Stromal cell of bone marrow (primary cell): ENCODE results near the gene TMEM190.
"Not testable (repeated sequence)": the region's sequence is repeated elsewhere in the genome, so short reads cannot be mapped to it uniquely, and the experiment has no call there.

Source experiments
- DNase-seq: peaks from one replicate; pipeline ENCODE4 v3.0.0-alpha.2; 2012; ENCODE audit warnings: low read depth

Gene TMEM190

DNA sequence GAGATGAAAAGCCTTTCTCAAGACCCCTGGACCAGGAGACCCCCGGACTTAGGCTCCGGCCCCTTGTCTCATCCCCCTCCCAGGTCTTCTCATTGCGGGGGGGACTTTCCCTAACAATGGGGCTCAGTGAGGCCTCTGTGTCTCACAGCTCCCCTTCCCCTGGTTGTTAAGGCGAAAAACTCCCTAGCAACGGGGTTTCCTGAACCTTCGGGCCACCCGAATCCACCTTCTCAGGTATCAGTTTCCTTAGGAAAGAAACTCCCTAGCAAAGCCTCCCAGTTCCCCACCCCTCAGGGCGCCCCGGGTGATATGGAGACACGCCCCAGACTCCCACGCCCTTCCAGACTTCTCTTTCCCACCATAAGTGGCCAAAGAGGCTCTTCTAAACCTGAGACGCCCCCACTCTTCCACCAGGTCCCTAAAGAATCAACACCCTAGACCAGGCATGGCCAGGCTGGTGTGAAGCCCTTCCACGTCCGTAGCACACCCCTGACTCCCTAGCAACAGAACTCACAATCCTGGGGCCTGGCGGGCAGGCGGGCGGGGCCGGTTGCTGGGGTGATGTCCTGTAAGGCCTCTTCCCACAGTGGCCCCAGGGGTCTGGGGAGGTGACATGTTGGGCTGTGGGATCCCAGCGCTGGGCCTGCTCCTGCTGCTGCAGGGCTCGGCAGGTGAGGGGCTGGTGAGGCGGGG is at the start of gene TMEM190:
TSS of gene TMEM190 (plus strand) at position 586 of the 693 bp plus-strand sequence. CDS start at position 614, 28 bp downstream.
- no peak for DNase-seq

DNA sequence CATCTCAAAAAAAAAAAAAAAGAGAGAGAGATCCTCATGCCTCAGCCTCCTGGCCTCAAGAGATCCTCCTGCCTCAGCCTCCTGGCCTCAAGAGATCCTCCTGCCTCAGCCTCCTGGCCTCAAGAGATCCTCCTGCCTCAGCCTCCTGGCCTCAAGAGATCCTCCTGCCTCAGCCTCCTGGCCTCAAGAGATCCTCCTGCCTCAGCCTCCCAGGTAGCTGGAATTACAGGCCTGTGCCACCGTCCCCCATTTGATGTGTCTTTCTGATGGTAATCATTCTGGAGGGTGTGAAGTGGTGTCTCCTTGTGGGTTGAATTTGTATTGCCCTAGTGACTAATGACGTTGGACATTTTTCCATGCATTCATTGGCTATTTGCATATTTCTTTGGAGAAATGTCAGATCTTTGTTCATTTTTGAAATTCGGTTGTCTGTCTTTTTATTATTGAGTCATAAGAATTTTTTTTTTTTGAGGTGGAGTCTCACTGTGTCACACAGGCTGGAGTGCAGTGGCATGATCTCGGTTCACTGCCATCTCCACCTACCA is 47.8 kb upstream of the TMEM190 start:
- not testable (repeated sequence) for DNase-seq

DNA sequence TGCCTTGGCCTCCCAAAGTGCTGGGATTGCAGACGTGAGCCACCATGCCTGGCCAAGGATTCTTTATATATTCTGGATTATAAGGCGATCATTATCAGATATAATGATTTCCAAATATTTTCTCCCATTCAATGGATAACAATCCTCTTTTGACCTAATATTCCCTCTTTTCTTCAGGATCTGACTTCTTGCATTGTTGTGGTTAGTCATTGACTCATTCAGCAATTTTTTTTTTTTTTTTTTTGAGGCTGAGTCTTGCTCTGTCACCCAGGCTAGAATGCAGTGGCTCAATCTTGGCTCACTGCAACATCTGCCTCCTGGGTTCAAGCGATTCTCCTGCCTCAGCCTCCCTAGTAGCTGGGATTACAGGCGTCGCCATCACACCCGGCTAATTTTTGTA is 46.8 kb upstream of the TMEM190 start:
- DNase-seq: not testable (repeated sequence)

DNA sequence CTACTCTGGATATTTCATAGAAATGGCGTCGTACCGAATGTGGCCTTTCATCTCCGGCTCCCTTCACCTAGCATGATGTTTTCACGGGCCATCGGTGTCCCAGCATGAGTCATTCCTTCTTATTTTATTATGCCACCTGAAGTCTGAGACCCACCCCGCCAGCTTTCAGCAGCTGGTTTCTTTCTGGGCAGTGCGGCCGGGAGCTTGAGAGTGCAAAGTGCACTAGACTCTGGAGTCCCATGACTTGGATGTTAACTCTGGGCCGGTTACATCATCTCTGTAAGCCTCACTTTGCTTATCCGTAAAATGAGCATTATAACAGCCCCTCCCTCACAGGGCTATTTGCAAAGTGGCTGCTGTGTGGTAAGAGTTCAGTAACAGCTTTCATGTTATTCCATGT is 42.8 kb upstream of the TMEM190 start:
- DNase-seq: no peak

DNA sequence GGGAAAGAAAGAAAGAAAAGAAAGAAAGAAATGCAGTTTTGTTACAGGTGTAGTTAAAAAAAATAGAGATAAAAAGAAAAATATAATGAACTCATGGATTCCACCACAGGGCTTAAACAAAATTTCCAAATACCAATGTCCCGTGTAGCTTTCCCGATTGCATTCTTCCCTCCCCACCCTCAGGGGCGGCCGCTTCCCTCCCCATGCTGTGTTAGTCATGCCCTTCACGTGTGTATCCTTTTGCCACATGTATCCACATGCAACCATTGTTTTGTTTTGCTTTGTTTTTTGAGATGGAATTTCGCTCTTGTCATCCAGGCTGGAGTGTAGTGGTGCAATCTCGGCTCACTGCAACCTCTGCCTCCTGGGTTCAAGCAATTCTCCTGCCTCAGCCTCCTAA is 40.5 kb upstream of the TMEM190 start:
- no peak for DNase-seq

DNA sequence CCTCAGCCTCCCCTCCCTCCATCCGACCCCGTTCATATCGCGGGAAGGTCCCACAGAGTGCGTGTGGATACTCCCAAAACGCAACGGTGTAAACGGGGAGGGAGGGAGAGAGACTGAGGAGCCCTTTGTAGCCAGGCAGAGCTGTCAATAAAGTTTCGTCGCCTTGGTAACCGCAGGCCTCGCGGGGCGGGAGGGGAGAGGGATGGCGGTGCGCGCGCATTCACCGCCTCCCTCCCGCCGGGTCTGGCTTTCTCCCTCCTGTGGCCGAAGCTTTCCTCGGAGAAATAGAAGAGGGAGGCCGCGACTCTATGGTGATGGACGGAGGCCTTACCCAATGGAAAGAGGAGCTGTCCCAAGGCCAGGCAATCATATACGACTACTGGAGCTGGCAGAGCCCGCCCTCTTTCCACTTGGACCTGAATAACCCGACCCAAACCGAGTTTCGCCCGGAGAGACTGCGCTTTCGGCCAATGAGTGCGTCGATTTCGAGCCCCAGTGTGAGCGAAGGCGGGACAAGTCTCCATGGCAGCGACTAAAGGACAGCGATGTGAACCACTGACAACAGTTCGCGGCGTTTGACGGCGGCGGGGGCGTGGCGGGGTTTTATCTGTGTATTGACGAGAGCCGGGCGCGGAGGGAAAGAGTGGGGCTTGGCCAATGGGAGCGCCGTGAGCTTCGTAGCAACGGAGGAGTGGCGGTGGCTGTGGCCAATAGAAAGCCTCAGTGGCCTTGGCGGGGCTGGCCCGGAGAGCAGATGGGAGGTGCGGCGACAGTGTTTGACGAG is 37.3 kb upstream of the TMEM190 start, which contains the start of gene KMT5C:
TSS of gene KMT5C (plus strand) at position 772 of the 784 bp plus-strand sequence. CDS start 2,061 bp downstream, outside the sequence.
- peak; percentile 100 for DNase-seq

DNA sequence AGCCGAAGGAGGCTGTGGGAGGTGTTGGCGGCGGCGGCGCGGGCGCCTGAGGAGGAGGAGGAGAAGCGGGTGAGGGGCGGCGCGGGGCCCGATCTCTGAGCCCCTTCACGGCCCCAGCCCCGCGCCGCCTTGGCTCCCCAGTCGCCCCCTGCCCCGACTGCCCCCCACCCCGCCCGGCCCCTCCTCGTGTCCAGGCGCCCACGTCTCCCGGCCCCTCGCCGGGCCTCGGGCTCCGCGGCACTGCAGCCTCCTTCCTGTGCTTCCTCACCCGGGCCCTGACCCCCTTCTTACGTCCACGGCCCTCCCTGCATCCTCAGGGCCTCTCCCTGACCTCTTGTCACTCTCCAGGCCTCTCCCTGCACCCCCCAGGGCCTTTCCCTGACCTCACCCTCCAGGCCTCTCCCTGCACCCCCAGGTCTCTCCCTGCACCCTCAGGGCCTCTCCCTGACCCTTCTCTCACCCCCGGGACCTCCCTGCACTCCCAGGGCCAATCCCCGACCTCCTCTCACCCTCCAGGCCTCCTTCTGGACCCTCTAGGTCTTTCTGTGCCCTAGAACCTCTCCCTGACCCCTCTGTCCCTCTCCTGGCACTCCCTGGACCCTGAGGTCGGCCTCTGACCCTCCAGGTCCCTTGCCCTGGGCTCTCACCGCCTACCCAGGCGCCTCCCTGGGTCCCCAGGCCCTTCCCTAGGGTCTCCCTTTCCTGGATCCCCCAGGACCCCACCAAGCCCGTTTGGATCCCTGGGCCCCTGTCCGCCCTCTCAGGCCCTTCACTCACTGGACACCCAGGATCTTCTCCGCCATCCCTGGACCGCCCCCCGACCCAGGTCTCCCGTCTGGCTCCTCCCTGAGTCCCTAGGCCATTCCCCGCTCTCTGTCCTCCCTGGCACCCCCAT is 36.5 kb upstream of the TMEM190 start:
- DNase-seq: no peak

DNA sequence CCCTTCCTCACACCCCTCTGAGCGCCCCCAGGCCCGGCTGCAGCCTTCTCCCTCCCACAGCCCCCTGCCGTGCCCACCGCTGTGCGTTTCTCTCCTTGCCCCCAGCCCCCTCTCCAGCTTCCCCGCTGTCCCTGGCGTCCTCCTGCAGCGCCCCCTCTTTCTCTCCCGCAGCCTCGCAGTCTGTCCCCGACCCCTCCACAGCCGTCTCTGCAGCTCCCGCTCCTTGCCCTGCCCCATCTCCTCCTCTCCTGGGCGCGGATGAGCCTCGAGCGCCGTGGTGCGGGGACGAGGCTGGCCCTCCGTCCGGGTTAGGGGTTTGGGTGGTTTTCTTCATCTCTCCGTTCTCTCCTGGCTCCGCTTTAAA is 35.9 kb upstream of the TMEM190 start:
- DNase-seq: no peak

DNA sequence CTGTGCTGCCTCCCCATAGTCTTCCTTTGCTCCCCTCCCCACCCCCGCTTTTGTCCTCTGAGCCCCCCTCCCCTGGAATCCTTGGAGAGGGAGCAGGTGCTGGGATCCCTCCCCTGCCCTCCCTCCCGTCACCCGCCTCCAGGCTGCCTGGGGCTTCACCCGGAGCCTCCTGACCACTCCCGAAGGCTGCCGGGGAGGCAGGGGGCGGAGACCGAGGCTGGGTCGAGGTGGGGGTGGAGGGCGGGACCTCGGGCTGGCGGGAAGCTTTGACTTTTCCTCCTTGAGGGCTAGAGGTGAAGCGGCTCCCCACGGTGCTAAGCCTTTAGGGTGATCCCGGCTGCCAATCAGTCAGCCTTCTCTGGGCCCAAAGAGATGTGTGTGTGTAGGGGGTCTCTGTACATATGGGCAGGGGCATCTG is 35.4 kb upstream of the TMEM190 start:
- DNase-seq: no peak

DNA sequence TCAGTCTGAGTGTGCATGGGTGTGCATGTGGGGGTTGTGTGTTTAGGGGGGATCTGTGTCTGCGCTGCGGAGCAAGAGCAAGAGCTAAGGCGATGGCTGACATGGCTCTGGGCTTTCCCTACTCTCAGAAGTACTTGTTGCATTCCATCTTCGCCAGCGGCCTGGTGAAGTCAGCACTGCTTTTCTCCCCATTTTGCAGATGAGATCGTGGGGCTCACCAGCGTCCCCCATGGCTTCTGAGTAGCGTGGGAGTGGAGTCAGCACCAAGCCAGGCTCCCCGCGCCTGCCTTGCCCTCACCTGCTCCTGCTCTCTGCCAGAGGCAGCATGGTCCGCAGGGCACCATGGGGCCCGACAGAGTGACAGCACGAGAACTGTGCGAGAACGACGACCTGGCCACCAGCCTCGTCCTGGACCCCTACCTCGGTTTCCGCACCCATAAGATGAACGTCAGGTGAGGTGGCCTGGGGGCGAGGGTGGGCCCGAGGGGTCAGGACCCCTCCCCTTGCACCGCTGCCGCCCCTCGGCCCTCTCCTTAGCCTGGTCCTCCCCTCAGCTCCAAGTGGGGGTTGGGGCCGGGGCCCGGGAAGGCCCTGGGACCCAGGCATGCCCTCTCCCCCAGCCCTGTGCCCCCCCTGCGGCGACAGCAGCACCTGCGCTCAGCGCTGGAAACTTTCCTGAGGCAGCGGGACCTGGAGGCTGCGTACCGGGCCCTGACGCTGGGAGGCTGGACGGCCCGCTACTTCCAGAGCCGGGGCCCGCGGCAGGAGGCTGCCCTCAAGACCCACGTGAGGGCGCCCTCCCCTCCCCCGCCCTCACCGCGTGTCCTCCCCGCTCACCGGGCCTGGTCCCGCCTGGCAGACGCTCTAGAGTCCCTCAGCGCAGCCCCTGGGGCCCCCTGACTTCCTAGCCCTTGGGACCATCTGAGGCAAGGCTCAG is 34.8 kb upstream of the TMEM190 start:
- DNase-seq: no peak

DNA sequence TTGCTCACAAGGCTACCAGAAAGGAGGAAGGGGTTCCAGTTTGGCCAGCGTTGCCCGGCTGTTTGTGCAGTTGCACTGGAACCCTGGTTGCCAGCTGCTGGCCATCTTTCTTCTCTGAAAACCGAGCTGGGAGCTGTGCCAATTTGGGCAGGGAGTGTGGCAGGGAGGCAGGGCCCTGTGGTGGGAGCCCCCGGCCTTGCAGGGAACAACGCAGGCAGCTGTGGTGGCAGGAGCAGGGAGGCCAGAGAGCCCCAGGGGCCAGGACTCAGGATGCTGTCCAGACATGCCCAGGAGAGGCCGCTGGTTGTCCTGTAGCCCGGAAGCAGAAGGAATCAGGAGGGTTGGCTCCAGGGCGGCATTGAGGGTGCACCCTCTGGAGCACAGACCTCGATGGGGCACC is 32.2 kb upstream of the TMEM190 start:
- DNase-seq: no peak

DNA sequence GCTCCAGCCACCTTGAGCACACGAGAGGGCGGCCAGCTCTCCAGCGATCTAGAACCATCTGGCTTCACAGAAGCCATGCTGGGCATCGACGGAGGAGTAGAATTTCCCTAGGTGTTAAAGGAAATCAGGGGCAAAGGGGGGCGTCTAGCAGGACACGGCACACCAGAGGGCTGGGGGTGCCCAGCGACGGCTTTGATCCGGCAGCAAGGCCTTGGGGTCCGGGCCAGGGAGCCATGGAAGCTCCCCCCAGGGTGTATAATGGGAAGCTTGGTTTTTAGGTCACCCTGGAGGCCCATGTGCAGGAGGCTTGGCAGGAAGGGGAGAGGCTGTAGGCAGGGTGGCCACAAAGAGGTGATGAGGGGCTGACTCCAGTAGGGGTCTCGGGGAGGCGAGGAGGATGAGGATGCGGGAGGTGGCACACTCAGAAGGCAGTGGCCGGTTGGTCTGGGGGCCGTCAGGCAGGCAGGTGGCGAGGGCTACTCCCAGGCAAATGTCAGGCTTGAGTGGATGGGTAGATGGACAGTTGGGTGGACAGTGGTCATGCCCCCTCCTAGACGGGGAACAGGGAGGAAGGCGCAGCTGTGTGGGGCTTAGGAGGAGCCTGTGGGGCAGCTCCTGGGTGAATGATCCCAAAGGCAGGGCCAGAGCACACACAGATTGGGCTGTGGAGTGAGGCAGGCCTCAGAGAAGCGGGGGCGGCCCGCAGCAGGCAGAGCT is 31.4 kb upstream of the TMEM190 start:
- no peak for DNase-seq

DNA sequence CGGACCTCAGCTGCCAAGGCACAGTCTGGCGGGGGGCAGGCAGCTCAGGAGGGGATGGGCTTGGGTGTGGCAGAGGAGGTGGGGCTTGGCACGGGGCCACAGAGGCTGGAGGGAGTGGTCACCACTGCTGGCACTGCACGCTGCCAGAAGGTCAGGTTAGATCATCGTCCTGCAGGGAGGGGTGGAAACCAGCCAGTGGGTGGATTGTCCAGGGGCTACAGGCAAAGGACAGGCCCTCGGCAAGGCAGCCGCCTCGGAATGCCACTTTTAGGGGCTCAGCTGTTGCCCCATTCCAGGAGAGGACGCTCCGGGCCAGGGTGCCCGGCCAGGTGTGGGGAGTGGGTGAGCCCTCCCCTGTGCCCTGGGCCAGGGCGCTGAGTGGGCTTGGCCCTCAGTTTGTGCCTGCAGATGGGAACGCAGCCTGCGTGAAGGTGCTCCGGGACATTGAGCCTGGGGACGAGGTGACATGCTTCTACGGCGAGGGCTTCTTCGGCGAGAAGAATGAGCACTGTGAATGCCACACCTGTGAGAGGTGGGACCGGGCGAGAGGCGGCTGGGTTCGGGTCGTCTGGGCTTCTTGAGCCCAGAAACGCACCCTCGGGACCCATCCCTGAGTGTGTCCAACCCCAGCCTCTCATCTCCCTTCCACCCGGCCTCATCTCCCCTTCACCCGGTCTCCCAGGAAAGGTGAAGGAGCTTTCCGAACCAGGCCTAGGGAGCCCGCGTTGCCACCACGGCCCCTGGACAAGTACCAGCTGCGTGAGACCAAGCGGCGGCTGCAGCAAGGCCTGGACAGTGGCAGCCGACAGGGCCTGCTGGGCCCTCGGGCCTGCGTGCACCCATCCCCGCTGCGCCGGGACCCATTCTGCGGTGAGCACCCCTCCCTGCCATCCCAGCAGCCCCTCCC is 30.6 kb upstream of the TMEM190 start:
- DNase-seq: no peak

DNA sequence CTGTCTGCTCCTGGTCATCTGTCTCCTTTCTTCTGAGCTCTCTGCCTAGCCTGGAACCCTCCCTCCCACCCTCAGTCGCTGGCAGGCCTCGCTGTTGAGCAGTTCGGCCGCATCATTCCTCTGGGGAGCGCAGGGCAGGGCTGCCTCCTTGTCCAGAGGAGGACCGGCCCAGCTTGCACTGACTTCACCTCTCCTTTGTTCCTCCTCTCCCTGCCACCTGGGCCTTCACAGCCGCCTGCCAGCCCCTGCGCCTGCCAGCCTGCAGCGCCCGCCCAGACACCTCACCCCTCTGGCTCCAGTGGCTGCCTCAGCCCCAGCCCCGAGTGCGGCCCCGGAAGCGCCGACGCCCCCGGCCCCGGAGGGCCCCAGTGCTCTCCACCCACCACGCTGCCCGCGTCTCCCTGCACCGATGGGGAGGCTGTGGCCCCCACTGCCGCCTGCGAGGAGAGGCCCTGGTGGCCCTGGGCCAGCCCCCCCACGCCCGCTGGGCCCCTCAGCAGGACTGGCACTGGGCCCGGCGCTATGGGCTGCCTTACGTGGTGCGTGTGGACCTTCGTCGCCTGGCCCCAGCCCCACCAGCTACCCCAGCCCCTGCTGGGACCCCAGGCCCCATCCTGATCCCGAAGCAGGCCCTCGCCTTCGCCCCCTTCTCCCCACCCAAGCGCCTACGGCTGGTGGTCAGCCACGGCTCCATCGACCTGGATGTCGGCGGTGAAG is 29.7 kb upstream of the TMEM190 start:
- DNase-seq: no peak

DNA sequence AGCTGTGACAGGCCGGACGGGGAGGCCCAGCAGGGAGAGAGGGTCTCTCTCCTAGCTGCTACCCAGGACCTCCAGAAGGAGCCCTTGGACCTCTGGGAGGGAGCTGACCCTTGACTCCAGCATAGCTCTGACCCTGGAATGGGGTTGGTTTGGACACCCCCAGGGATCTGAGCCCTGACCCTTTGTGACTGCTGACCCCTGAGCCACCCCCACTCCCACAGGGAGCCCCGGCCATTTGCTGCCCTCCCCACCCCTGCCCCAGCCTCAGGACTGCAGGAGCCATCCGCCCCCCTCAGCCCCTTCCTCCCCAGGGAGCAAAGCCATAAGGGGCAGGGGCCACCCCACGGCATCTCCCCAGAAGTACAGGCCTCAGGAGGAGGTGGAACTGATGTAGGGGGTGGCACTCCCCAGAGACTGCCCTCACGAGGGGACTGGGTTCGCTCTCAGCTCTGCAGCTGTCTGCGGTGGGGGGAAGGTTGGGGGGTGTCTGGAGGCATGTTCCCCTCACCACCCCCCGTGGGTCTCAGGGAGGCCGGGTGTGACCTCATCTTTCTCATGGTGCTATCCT is 29.1 kb upstream of the TMEM190 start:
- DNase-seq: no peak

DNA sequence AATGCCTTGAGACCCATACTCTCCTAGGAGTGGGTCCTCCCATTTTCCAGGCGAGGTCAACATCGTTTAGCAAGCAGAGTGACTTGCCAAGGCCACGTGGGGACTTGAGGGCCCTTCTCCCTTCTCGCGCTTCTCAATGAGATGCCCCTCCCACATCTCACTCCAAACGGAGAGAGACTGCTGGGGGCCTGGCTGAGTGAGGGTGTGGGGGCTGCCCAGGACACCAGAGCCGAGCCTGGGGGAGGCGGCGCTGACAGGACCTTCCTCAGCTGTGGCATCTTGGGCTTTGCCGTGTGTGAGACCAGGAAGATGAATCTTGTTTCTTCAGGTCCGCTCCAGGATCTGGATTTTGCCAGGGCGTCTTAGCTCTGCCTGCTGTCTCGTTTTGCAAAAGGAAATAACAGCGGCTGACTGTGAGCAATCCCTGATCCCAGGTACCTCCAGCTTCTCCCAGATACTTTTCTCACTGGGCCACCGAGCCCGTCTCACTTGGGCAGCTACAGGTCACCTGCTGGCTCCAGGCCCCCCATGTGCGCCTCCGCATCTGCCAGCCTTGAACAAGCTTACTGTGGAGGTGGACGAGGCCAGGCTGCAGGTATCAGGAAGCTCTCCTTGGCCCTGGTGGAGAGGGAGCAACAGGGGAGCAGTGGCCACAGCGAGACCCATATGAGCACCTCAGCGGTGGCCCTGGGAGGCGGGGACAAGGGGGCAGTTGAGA is 28.1 kb upstream of the TMEM190 start:
- DNase-seq: no peak

DNA sequence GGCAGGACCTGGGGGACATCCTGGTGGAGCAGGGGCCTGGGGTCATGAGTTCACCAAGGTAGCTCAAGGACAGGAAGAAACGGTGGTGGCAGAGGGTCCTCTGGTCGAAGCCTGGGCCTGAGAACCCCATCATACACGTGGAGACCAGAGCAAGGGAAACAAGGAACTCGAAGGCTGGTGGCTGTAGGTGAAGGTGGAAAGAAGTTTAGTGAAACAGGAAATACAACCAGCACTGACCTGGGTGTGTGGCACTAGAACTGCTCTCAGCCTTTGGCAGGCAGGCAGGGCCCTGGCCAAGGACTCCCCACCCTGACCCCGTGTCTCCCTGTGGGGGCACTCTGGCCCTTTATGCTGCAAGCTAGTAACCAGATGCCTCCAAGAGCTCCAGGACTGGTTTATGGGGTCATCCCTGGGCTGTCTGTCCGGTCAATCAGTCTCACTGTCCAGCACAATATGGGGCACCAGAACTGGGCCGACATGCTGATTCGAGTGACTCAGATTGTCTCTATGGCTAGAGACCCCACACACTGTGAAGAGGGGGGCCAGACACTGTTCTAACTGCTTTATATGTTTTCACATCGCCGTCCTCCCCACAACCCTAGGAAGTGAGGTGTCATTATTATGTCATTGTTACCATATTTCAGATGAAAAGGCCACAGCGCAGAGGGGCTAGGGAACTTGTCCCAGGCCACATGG is 25.9 kb upstream of the TMEM190 start:
- DNase-seq: no peak
